COLO829 (cell line): ENCODE data around the gene IFNL2.

Source experiments
- DNase-seq: peaks from one replicate; pipeline ENCODE4 v3.0.0; 2012; ENCODE audit warnings: low spot score

The IFNL2 gene

GRCh38 chr19:39318071-39318470 lies 49.9 kb downstream of the IFNL2 start:
- DNase-seq = no peak

- DNase-seq = no peak
Measured at GRCh38 chr19:39318690-39319089, 50.5 kb downstream of the IFNL2 start.

- no peak for DNase-seq
Measured at GRCh38 chr19:39319098-39319891, 51.1 kb downstream of the IFNL2 start.
